Inferior parietal cortex (tissue), 1 donor: ENCODE data around the gene ACAN.

Experiments used
- DNase-seq: peaks from one replicate; pipeline ENCODE4 v3.0.0-alpha.2; 2016; ENCODE audit errors: extremely low spot score

ACAN gene

GRCh38 chr15:88877906-88878305 lies 74.7 kb downstream of the ACAN start:
- no peak for DNase-seq

DNA sequence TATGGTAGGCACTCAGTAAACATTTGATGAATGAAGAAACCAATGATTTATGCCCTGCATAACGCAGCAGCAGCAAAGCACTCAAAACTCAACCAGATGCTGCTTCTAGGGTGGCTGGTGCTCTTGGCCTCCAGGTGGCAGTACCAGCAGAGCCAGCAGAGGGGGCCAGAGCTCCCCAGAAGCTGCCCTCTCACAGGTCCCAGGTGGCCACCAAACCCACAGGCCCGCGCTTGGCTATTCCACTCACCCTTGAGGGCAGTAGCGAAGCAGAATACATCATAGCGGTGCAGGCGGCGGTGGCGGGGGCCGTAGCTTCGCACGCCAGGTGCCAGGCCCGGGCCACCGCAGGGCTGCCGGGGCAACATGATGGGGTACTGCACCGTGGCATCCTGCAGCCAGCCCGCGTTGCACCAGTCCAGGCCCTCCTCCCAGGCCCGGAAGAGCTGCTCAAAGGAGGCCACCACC lies 75.5 kb downstream of the ACAN start:
- no peak for DNase-seq

GRCh38 chr15:88880944-88881740 lies 77.9 kb downstream of the ACAN start:
- no peak for DNase-seq

DNA sequence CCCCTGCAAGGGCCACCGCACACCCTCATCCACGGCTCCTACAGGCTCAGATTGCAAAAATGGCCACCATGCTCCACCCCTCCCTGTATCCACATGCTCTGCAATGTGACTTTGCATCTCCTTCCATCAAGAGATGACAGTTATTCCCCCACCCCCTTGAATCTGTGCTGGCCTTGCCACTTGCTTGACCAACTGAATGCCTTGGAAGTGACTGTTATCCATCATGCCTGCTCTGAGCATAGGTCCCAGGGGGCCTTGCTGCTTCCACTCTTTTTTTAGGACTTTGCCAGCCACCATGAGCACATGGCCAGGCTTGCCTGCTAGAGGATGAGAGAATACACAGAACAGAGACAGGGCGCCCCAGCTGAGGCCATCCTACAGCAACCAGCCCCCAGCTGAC lies 78.5 kb downstream of the ACAN start:
- no peak for DNase-seq

GRCh38 chr15:88882785-88883184 lies 79.5 kb downstream of the ACAN start:
- no peak for DNase-seq

DNA sequence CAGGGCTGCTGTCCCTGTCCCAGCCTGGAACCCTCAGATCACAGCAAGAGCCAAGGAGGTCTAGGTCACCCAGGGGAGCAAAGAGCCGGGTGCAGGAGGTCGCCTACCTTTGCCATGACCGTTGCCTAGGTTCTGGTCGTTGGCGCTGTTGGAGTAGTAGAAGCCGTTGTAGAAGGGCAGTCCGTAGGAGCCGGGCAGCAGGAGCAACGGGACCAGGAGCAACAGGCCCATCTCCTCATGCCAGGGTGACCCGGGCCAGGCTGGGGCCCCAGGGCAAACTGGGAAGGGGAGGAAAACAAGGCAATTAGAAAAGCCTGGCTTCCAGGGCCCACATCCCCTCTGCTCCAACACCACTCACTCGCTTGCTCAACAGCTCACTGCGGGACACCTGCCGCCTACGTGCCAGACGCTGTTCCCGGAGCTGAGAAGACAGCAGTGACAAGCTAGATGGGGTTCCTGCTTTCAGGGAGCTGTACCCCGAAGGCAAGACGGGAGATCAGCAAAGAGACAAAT lies 83.9 kb downstream of the ACAN start:
- DNase-seq = no peak

DNA sequence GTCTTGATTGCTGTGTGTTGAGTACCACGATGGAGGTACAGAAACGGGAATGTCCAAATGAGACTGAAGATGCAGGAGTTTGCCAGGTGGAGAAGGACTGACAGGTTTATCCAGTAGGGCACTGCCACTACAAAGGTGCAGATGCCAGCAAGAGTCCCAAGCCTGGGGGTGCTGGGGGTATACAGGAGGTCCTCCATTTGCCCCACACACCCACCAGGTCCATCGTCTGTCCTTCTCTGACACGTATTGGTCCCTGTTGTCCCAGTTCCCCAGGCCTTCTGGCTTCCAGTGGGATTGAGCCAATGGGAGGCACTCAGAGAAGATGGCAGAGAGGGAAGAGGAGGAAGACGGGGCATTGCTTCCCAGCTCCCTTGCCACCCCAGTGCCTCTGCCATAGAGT lies 85.5 kb downstream of the ACAN start:
- no peak for DNase-seq

GRCh38 chr15:88890495-88890894 lies 87.3 kb downstream of the ACAN start:
- no peak for DNase-seq

DNA sequence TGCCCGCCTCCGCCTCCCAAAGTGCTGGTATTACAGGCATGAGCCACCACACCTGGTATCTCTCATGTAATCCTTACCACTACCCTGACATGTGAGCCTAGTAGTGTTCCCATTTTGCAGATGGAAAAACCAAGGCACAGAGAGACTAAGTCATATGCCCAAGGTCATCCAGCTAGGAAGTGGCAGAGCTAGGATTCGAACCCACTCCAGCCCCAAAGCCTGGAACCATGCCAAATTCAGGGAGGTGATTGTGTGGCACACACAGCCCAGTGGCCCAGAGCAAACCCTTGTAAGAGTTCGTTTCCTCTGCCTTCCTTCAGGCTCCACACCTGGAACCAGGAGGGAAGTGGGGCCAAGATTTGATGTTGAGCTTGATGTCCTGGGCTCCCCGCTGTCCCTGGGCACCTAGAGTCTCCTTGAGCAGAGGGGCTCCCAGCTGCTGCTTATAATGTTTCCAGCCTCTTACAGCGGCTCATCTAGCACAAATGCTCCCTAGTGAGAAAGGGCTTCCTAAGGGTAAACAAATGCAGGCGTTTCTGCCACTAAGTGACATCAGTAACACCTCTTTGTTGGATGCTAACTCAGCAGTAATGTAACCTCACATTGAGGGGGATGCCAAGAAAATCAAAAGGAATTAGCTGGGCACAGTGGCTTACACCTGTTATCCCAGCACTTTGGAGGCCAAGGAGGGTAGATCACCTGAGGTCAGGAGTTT lies 88.5 kb downstream of the ACAN start:
- no peak for DNase-seq

DNA sequence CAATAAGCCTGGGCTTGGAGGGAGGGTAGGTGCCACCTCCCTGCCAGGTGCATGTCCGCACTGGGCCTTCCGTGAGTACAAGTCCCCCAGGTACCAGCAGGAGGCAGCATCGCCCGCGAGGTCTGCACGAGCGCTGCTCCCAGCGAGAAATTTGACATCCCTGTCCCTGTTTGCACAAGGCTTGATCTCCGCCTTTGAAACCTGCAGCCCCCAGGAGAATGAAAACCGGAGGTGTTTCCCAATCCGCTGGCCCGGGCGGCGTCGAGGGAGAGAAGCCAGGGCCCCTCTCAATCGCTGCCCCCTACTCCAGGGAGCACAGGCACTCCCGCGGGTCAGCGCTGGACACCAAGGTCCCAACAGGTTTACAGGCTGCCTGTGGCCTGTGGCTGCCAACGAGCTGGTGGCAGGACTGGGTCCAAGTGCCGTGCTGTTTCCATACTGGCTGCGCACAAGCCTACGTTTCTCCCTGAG lies 91.1 kb downstream of the ACAN start:
- no peak for DNase-seq

- DNase-seq = no peak
Observed at GRCh38 chr15:88894819-88895767, 91.9 kb downstream of the ACAN start, which contains the start of gene HAPLN3. TSS of gene HAPLN3 (minus strand) at chr15:88895544. CDS start at chr15:88887298, 8,246 bp downstream.

GRCh38 chr15:88896333-88897033 lies 93.2 kb downstream of the ACAN start:
- DNase-seq = no peak

DNA sequence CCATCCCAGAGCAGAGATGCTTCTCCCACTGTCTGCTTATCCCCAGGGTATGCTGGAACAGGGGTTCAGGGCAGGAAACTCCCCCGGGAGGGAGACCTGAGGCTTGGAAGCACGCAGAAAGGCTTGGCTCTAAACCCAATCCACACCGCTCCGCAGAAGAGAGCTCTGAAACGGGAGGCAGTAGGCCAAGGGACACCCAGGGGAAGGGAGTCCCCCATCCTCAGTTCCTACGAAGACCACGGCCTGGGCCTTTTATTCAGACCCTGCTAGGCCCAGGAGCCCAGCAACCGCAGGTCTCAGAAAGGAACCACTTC lies 93.9 kb downstream of the ACAN start:
- DNase-seq = no peak

DNA sequence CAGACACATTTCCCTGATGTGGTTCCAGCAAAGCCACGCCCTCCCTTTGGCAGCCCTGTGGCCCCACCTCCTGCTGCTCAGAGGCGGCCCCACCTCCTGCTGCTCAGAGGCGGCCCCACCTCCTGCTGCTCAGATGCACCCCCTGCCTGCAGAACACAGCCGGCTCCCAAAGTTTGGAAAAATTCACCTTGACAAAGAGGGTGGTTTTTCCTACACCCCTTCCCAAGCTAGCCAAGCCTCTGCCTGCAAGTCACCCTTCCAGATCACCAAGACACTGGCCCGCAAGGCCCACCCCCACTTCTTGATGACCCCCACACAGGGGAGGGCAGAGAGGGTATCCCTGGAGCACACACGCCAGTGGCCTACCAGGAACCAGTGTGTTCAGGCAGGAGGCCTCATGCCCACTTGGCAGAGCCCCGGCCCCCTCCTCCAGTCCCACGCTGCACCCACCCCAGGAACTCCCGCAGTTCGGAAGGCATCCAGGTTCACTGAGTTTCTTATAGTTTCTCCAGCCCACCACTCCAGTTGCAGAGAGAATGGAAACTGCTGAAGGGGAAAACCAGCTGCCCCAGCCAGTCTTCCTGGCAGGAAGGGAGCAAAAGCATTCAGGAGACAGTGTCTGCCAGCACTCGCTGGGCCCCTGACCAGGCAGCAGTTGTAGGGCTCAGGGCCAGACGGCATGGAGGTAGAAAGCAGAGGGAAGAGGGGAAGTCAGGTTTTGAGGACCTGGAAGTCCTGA lies 94.4 kb downstream of the ACAN start:
- peak; percentile 38 for DNase-seq

DNA sequence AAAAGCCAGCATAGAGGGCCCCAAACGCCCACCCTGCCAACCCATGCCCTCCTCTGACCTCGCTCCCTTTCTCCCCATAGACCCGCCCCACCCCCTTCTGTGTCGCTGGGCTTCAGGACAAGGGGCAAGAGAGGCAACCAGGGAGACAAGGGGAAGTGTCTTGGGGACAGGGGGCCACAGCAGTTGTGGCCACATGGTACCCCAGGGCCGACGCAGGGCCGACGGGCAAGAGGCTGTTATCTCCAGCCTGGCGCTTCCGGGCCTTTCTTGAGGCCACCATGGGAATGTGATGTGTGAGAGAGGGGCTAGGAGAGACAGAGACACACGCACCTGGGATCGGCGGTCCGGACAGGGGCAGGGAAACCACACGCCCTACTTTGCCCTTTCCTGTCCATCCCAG lies 95.5 kb downstream of the ACAN start:
- no peak for DNase-seq

DNA sequence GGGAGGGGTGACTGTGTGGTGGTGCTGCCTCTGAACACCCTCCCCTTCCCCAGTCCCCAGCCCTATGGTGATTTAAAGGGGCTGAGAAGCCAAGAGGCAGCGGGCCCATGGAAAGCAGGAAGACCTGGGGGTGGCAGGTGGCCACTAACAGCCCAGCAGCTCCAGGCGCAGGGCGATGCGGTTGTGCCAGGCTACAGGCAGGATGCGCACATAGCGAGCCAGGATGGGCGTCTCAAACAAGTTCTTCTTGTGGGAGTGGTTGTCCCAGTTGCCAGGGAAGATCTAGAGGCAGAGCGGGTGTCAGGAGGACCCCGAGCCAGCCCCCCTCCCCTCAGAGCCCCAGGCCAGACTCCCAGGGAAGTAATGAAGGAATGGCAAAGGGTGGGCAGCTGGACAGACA lies 96.0 kb downstream of the ACAN start:
- DNase-seq = no peak

GRCh38 chr15:88900309-88900981 lies 97.2 kb downstream of the ACAN start:
- DNase-seq = no peak

DNA sequence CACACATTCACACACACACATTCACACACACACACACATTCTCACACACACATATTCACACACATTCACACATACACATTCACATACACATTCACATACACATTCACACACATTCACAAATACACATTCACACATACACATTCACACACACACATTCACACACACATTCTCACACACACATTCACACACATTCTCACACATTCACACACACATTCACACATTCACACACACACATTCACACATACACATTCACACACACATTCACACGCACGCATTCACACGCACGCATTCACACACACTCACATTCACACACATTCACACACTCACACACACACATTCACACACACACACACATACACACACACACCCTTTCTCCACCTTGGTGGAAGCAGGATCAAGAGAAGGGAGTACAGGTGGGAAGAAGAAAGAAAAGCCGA lies 97.8 kb downstream of the ACAN start:
- no peak for DNase-seq

DNA sequence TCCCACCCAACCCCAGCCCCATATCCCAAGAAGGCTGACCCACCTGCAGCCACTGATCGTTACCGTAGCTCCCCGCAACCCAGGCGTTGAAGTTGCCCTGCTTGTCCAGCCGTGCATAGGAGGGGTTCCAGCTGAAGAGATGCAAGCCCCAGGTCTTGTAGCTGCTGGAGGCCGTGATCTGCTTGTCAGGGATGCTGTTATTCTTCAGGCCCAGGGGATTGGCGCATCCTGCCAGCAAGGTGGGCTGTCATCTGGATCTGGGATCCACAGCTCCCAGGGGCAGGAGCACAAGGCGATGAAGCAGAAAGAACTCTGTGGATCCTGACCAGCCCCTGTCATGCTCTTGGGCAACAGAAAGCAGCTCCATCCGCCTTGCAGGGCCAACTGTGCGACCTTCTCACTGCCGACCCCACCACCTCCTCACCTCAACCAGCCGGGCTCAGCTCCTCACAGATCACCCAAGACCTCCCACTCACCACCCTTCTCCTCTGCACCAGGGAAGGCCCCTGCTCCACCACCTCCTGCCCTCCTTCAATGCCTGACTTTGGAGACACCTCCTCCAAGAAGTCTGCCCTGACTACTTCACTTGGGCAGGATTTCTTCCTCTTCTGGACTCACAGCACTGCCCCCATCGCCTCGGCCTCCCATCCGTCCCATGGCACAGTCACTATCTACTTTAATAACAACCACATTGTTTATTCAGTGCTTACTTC lies 98.4 kb downstream of the ACAN start:
- DNase-seq = no peak
